Measurements from ENCODE around the gene SNAP25.

The SNAP25 gene

DNA sequence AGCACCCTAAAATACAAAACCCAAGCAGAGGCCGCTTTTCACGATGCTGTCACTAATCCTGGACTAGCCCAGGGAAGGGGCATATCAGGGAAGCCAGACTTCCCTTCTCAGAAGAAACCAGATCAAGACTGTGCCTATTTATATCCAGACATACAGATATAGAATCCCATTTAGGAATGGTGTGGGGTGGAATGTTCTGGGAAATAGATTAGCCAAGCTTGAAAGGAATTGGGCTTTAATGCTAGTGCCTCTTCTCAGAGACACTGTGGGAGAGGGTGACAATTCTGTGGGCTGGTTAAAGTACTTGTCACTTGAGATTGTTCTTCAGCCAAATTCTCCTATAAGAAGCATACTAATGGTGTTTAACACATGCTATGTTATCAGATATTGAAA lies 45.5 kb downstream of the SNAP25 start:
- no peak for DNase-seq

DNA sequence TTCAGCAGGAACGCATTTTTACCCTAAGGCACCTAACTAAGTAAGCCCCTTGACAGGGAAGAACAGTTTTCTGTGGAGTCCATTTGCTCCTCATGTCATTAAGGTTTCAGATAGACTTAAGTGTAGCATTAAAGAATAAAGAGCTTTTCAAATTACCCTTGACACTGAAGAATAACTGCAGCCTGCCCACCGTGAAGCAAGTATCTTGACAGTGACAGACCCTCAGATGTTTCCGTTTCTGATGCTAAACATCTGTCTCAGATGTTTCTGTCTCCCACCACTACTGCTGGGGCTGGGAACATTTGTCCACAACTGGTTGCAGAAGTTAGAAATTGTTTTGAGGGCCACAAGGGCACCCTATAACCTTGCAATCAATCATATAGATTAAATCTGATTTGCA lies 50.0 kb downstream of the SNAP25 start:
- DNase-seq: no peak

DNA sequence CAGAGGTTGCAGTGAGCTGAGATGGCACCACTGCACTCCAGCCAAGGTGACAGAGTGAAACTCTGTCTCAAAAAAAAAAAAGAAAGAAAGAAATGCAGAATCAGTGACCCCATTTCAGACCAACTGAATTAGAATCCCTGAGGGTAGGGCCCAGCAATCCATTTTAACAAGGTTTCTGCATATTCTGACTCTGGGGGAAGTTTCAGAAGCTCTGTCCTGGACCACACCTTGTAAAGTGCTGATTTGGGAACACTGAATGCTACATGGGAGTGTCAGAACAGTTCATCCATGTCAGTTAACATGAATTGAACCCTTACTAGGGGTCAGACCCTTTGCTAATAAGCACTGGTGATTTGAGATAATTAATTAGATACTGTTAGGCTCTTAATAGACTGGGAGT lies 52.0 kb downstream of the SNAP25 start:
- DNase-seq: no peak

DNA sequence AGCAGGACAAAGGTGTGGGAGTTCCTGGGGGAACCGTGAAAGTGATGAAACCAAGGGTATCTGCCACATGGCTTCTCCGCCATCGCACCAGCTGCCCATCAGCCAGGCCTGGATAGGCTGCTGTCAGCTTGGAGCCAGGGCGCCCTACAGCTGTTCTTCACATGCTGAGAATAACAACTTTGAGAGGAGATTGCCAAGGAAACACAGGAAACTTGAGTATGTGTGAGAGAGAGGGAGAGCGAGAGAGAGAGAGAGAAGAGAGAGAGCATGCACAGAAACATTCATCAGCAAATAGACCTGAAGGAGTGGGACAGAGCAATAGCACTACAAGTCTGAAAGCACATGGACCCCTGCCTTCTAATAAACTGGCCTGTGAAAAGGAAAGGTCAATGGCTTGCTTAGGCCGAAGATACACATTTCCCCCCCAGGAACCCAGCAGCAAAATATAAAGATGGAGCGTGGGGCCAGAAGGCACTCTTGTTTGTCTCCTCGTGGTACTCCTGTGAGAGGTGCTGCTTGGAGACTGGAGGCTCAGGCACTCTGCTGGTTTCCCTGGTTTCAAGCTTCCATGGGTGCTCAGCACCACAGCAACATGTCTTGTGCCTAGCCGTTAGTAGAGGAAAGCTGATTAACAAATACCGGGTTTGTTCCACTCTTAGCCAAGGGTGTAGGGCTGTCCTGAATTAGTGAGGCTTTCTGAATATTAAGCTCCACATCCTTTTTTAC lies 53.0 kb downstream of the SNAP25 start:
- DNase-seq: no peak

DNA sequence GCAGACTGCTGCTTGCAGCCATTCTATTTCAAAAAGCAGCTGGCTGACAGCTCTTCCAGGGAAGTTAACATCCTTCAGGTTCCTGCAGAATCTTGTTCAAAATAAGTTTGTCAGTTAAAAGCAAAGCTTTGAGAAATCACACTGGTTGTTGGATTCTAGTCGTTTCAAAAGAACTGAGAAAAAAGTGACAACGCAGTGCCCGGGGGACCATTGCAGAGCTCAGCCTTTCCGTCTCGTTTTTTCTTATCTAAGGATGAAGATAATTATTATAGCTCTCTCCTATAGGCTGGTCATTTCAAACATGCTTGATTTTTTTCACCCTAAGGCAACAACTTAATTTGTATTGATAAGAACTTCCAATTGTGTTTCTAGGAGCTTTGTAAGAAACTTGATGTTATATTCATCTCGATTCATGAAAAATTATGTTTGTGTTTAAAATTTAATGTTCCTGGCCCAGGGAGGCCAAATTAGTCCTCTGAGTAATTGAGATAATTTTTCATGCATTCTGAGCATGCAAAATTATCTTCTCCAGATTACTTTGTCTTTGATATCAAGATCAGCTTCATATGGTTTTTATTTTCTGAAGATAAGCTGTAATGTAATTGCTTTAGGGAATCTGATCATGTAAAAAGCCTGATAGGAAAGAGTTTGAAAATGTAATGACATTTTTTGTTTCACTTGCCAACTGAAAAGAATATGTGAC lies 58.4 kb downstream of the SNAP25 start:
- no peak for DNase-seq

GRCh38 chr20:10277616-10278015 lies 59.0 kb downstream of the SNAP25 start:
- DNase-seq: no peak

GRCh38 chr20:10278412-10278811 lies 59.8 kb downstream of the SNAP25 start:
- DNase-seq: no peak

- DNase-seq: no peak
Observed at GRCh38 chr20:10280018-10280908, 61.6 kb downstream of the SNAP25 start.

- no peak for DNase-seq
Observed at GRCh38 chr20:10281911-10282310, 63.3 kb downstream of the SNAP25 start.

- no peak for DNase-seq
Observed at GRCh38 chr20:10282979-10283456, 64.4 kb downstream of the SNAP25 start.

DNA sequence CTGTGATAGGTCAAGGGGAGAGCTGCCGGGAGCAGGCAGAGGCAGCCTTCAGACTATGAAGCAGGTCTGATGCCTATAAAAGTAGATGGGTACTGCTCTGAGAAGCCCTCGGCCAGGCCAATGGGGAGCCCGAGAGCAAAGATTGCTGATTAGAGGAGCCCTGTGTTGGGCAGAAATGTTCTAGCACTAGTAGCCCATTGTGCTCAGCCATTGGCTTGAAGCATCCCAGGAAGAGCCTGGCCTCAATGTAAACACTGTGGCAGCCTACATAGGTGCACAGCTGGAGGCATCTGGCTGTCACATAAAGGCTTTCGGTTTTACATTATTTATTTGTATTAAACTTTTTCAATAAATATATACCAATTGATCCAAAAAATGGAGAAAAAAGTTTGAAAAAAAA lies 67.7 kb downstream of the SNAP25 start:
- no peak for DNase-seq

DNA sequence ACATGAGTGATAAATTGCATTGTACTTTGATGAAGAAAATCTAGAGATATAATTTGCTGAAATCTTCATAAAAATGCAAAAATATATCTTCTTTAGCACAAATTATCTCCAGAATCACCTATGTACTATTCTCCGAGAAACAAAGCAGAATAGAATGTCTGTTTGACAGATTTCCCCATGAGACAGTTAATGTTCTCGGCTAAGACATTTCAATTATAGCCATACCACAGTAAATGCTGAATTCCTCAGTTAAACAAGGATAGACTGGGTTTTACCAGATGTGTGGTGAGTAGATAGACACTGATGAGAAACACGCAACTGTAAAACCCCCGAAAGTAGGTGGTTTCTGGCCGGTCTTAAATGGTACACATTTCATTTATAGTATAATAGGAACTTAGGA lies 69.8 kb downstream of the SNAP25 start:
- DNase-seq: no peak

GRCh38 chr20:10288954-10289646 lies 70.5 kb downstream of the SNAP25 start:
- DNase-seq: no peak

- no peak for DNase-seq
Observed at GRCh38 chr20:10291568-10292248, 73.1 kb downstream of the SNAP25 start.

- DNase-seq: no peak
Observed at GRCh38 chr20:10297223-10297622, 78.6 kb downstream of the SNAP25 start.

DNA sequence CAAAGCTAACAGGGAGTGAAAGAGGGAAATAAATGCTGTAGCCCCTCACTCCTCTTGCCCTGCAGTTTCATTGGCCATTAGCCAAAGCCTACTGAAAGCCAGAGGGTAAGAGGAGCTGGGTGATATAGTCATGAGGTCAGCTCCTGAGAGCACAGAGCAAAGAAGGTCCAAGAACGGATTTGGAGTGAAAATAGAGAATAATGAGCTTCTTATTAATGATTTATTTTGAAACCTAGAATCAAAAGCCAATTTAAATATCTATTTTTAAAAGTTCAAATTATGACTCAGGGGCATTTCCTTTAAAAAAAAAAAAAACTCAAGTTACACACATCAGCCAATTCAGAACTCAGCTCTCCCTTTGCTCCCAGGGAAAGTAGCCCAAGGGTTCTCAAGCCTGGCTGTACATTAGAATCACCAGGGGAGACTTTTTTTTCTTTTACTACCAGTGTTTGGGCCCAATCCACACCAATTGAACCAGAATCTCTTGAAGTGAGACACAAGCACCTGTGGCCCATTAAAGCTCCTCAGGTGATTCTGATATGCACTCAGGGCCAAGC lies 79.1 kb downstream of the SNAP25 start:
- DNase-seq: no peak

- DNase-seq: no peak
Observed at GRCh38 chr20:10300582-10301446, 82.2 kb downstream of the SNAP25 start.

DNA sequence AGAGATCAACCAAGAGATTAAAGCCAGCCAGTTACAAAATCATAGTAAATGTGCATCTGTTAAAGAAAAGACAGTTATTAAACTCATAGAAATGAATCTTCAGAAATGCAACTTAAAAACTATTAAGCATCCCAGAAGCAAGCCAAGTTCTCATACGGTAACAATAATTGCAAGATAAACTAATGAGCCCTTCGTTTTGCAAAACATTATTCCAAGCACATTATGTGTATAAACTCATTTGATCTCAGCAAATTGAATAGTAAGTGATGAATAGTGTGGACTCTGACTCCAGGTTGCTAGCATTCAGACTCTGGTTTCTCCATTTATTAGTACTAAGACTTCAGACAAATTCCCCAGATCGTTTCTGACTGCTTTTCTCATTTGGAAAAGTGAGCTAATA lies 85.2 kb downstream of the SNAP25 start:
- DNase-seq: no peak

DNA sequence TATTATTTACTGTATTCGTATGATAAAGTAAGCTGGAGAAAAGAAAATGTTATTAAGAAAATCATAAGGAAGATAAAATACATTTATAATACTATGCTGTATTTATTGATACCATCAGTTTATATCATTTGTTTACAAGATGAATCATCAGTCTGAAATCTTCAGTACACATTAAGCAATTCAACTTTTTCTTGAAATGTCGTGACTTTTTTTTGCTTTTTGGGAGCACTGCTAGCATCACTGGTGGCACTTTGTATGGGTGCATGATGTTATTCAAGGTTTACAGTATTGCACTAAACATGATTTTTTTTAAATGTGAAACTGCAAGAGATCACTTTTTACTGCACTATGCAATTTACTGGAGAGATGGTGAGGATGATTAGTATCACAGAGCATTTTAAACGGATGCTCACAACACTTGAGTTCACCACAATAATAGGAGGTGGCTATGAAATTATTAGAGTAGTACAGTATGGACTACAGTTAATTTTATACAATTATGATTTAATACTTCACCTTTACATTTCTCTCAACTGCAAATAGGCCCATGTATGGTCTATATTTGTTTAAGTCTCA lies 85.9 kb downstream of the SNAP25 start:
- DNase-seq: no peak

Measured in stimulated activated CD4-positive, alpha-beta T cell treated with anti-CD3 and anti-CD28 coated beads, Interleukin-1b, Interleukin-23, amount 100 ng/mL, for 48 hours (primary cell).